A549 (cell line): Measurements from ENCODE around the gene DACT2.

ENCODE experiments used
- CTCF ChIP-seq: fragments of >200 bp; sonication (Bioruptor Twin); formaldehyde crosslinking; IDR thresholded peaks from 3 replicates; pipeline ENCODE4 v1.5.1; 2016
- FOXS1 ChIP-seq: fragments of 250-450 bp; sonication (Bioruptor Pico); IDR thresholded peaks from 2 replicates; pipeline ENCODE4 v1.5.0; 2020; ENCODE audit warnings: mild to moderate bottlenecking, moderate library complexity
- JUNB ChIP-seq: fragments of >200 bp; sonication (Bioruptor Twin); formaldehyde crosslinking; IDR thresholded peaks from 2 replicates; pipeline ENCODE4 v1.6.1; 2016
- POLR2A ChIP-seq: IDR thresholded peaks from 2 replicates; pipeline ENCODE4 v1.6.1; 2012; ENCODE audit warnings: mild to moderate bottlenecking, low read length
- REST ChIP-seq: fragments of 200-600 bp; sonication (generic); IDR thresholded peaks from 2 replicates; pipeline ENCODE4 v1.6.1; 2016; ENCODE audit warnings: antibody characterized with exemption, mild to moderate bottlenecking, moderate library complexity
- TP53 ChIP-seq: fragments of 250-450 bp; sonication (Bioruptor Pico); IDR thresholded peaks from 2 replicates; pipeline ENCODE4 v1.5.0; 2021; ENCODE audit warnings: mild to moderate bottlenecking, moderate library complexity

GRCh38 chr6:168332020-168332419, 12.4 kb upstream of the DACT2 start:
- TF ChIP-seq CTCF (no peak), JUNB (no peak), REST (no peak), FOXS1 (no peak), TP53 (CRISPR knock-in tag) (no peak), POLR2A (no peak)
